Stimulated activated CD4-positive, alpha-beta T cell treated with anti-CD3 and anti-CD28 coated beads, Interleukin-12 subunit alpha, Interleukin-12 subunit beta, amount 100 ng/mL, for 48 hours (primary cell): Measurements from ENCODE around the gene LRRC57.

Experiments
- DNase-seq, 3 donors: peaks; one replicate each; pipeline ENCODE4 v3.0.0-alpha.2; 2020; ENCODE audit warnings: low read depth in 2 of 3, low spot score in 1 of 3

The LRRC57 gene

GRCh38 chr15:42553554-42553953 lies 5.0 kb upstream of the LRRC57 start:
- no peak for DNase-seq

- no peak for DNase-seq
These were observed 1.3 kb upstream of the LRRC57 start for GRCh38 chr15:42549741-42550392.

GRCh38 chr15:42549032-42549491 lies 469 bp upstream of the LRRC57 start:
- no peak for DNase-seq

- no peak for DNase-seq
These were observed 710 bp downstream of the LRRC57 start for GRCh38 chr15:42547918-42548248.

- DNase-seq: no peak
These were observed 3.6 kb downstream of the LRRC57 start for GRCh38 chr15:42544853-42545629.

- DNase-seq: no peak
These were observed 15.3 kb downstream of the LRRC57 start for GRCh38 chr15:42533246-42533645.

GRCh38 chr15:42528970-42529369 lies 19.6 kb downstream of the LRRC57 start:
- DNase-seq: no peak

GRCh38 chr15:42523331-42523730 lies 25.3 kb downstream of the LRRC57 start:
- no peak for DNase-seq

GRCh38 chr15:42511007-42511391 lies 37.6 kb downstream of the LRRC57 start:
- DNase-seq: no peak

- no peak for DNase-seq
These were observed 38.2 kb downstream of the LRRC57 start for GRCh38 chr15:42510258-42511006.

- DNase-seq: no peak
These were observed 40.3 kb downstream of the LRRC57 start for GRCh38 chr15:42508263-42508690.

- DNase-seq: no peak
These were observed 41.1 kb downstream of the LRRC57 start for GRCh38 chr15:42507514-42507913.

GRCh38 chr15:42504631-42505030 lies 44.0 kb downstream of the LRRC57 start:
- no peak for DNase-seq

GRCh38 chr15:42503825-42504224 lies 44.8 kb downstream of the LRRC57 start:
- no peak for DNase-seq

- no peak for DNase-seq
These were observed 46.1 kb downstream of the LRRC57 start for GRCh38 chr15:42502477-42502876.

GRCh38 chr15:42499858-42500609 lies 48.6 kb downstream of the LRRC57 start:
- DNase-seq: no peak

- DNase-seq: no peak
These were observed 50.2 kb downstream of the LRRC57 start for GRCh38 chr15:42498212-42499068.

- peak; percentile 64 to 75 (median 66) for DNase-seq
These were observed 53.0 kb downstream of the LRRC57 start, which contains the start of gene SNAP23 for GRCh38 chr15:42495361-42496212. Gene SNAP23 (plus strand): TSS chr15:42495634. CDS start chr15:42511847, 16,213 bp downstream.

- peak in 1 of 3 donors; percentile 2 for DNase-seq
These were observed 53.6 kb downstream of the LRRC57 start for GRCh38 chr15:42494998-42495360.
